ENCODE measurements around the gene ZNF438. TPM values are rescaled to one million over a fixed set of nuclear protein-coding genes. Genes with fewer than 3 reads are reported as not detected.

ZNF438 gene
- total RNA-seq, 1 experiment from 2014 or later: 0.83 TPM

DNA sequence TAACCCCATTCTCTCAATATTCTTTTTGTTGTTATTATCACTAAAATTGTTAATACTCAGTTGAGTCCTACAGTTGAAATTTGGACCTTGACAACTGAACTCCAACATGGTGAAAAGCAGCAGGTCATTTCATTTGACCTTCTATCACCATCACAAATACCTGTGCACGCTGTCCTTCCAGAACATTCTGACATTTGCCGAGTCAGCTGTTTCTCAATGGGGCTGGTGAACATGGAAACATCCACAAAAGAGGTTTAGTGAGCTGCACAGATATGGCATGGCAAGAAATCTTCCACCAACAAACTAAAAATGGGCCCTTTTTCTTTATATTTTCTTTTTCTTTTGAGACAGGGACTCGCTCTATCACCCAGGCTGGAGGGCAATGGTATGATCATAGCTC is 169.7 kb downstream of the ZNF438 start:
- Histone ChIP-seq H3K9ac (ENCODE audit: extremely low read depth, insufficient read length, low read length) (no peak overlapping the region), H2AK5ac (ENCODE audit: insufficient read length, low read length) (no peak overlapping the region), H3K27me3 (ENCODE audit: insufficient read depth, low read length) (no peaks in the 10 kb centered on the region), H2BK15ac (ENCODE audit: low read depth, low read length) (no peak overlapping the region), H3K4me2 (ENCODE audit: insufficient read depth, insufficient read length, low read length) (no peak overlapping the region), H2BK5ac (ENCODE audit: insufficient read length, low read length) (no peak overlapping the region), H3K23ac (ENCODE audit: insufficient read length, low read depth, low read length) (no peak overlapping the region), H3K79me2 (ENCODE audit: insufficient read depth, low read length) (no peaks in the 10 kb centered on the region; the same call in 1 of the 2 replicates), H3K9me3 (ENCODE audit: control insufficient read depth, low read depth, low read length) (no peaks in the 10 kb centered on the region), H3K18ac (ENCODE audit: insufficient read length, low read depth, low read length) (no peak overlapping the region), H4K8ac (replicated peaks; ENCODE audit: insufficient read length, low read depth, low read length) (no peak overlapping the region), H3K4ac (ENCODE audit: low read depth, low read length) (no peak overlapping the region), H3K56ac (ENCODE audit: insufficient read length, low read depth, low read length) (no peak overlapping the region), H4K91ac (ENCODE audit: insufficient read length, low read depth, low read length) (no peak overlapping the region), H3T11ph (ENCODE audit: low read length) (no peak overlapping the region), H4K5ac (ENCODE audit: insufficient read length, low read depth, low read length) (no peak overlapping the region), H3K4me1 (ENCODE audit: insufficient read depth, low read length) (no peaks in the 10 kb centered on the region; the same call in 1 of the 2 replicates), H3K27ac (ENCODE audit: insufficient read length, low read depth, low read length) (no peak overlapping the region), H2BK12ac (ENCODE audit: insufficient read length, low read depth, low read length) (no peak overlapping the region), H3K23me2 (ENCODE audit: insufficient read length, low read depth, low read length, poor library complexity, severe bottlenecking) (no peaks in the 10 kb centered on the region), H3K14ac (ENCODE audit: insufficient read depth, low read length) (no peak overlapping the region), H2AFZ (ENCODE audit: low read length) (no peak overlapping the region), H2BK20ac (ENCODE audit: low read depth, low read length, poor library complexity, severe bottlenecking) (no peak overlapping the region), H3K79me1 (ENCODE audit: insufficient read depth, low read depth, low read length, poor library complexity, severe bottlenecking) (no peaks in the 10 kb centered on the region), H2BK120ac (ENCODE audit: low read depth, low read length, poor library complexity, severe bottlenecking) (no peak overlapping the region), H4K20me1 (ENCODE audit: control insufficient read depth, insufficient read depth, insufficient read length) (no peaks in the 10 kb centered on the region)
- no peaks in the 10 kb centered on the region for H3K36me3 Mint-ChIP-seq (ENCODE audit: insufficient read depth in 1 of 3, low read depth in 3 of 3)
- no peaks in the 10 kb centered on the region for H3K9me3 Mint-ChIP-seq
- no peak overlapping the region for H3K27ac Mint-ChIP-seq
- no peak for DNase-seq
- no peaks in the 10 kb centered on the region for H3K27me3 Mint-ChIP-seq (ENCODE audit: low read depth)
- peaks cover 9 to 12% of the 10 kb centered on the region in 2 experiments for H3K4me1 Mint-ChIP-seq
- H3K4me3 Mint-ChIP-seq: no peak overlapping the region
- TF ChIP-seq, protein P1, sequence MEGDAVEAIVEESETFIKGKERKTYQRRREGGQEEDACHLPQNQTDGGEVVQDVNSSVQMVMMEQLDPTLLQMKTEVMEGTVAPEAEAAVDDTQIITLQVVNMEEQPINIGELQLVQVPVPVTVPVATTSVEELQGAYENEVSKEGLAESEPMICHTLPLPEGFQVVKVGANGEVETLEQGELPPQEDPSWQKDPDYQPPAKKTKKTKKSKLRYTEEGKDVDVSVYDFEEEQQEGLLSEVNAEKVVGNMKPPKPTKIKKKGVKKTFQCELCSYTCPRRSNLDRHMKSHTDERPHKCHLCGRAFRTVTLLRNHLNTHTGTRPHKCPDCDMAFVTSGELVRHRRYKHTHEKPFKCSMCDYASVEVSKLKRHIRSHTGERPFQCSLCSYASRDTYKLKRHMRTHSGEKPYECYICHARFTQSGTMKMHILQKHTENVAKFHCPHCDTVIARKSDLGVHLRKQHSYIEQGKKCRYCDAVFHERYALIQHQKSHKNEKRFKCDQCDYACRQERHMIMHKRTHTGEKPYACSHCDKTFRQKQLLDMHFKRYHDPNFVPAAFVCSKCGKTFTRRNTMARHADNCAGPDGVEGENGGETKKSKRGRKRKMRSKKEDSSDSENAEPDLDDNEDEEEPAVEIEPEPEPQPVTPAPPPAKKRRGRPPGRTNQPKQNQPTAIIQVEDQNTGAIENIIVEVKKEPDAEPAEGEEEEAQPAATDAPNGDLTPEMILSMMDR (conservative IDR thresholded peaks at IDR 0.05): no peak
- no CpG with 5 or more reads among the region's 3 CpGs for WGBS (ENCODE audit: extremely low coverage, insufficient read length, low lambda C conversion rate)
